Aorta (tissue), 5 donors: ENCODE data around the gene MYOF. TPM values are rescaled to one million over a fixed set of nuclear protein-coding genes. Genes with fewer than 3 reads are reported as not detected.
A peak's percentile ranks its signal among the peaks of the same experiment; 100 is the strongest.

Experiments used
- ATAC-seq: fragments of 200-7000 bp; cut with Tn5 transposase; one replicate; pipeline ENCODE4 v1.9.1; 2022; ENCODE audit warnings: moderate library complexity; ENCODE audit not compliant: low FRiP score
- DNase-seq, 2 donors: peaks; one replicate each; pipeline ENCODE4 v3.0.0-alpha.2; 2020
- H3K27ac ChIP-seq, 2 donors: one replicate each; pipeline ENCODE4 v1.5.1; 2013; ENCODE audit warnings: low read length in 2 of 2, mild to moderate bottlenecking in 2 of 2, moderate library complexity in 2 of 2, control low read depth in 1 of 2, inconsistent platforms in 1 of 2, low read depth in 1 of 2
- H3K27me3 ChIP-seq, 2 donors: one replicate each; pipeline ENCODE4 v1.6.1; 2013; ENCODE audit warnings: control low read depth in 1 of 2, low read length in 1 of 2, mild to moderate bottlenecking in 1 of 2, moderate library complexity in 1 of 2; ENCODE audit not compliant: insufficient read depth in 2 of 2, control insufficient read depth in 1 of 2
- H3K36me3 ChIP-seq, 2 donors: one replicate each; pipeline ENCODE4 v1.6.1; 2013; ENCODE audit warnings: control low read depth in 1 of 2, low read length in 1 of 2, mild to moderate bottlenecking in 1 of 2; ENCODE audit not compliant: insufficient read depth in 2 of 2, control insufficient read depth in 1 of 2
- H3K4me1 ChIP-seq, 2 donors: one replicate each; pipeline ENCODE4 v1.6.1; 2013; ENCODE audit warnings: low read length in 2 of 2, control low read depth in 1 of 2, mild to moderate bottlenecking in 1 of 2, moderate library complexity in 1 of 2; ENCODE audit not compliant: insufficient read depth in 2 of 2, control insufficient read depth in 1 of 2
- H3K4me3 ChIP-seq, 2 donors: one replicate each; pipeline ENCODE4 v1.5.1; 2013; ENCODE audit warnings: low read length in 2 of 2, control low read depth in 1 of 2, mild to moderate bottlenecking in 1 of 2
- H3K9me3 ChIP-seq: one replicate; pipeline ENCODE4 v1.6.1; 2013; ENCODE audit warnings: mild to moderate bottlenecking, low read length; ENCODE audit not compliant: control insufficient read depth
- WGBS, 2 donors: extraction: QIAGEN DNeasy Blood & Tissue Kit; methylation state at CpG; one replicate each; pipeline ENCODE4 v1.1.7; 2013; 5-methylcytosine and 5-hydroxymethylcytosine counted together
- intact Hi-C, 2 donors: fragments of 100-400 bp; cut with DNase I; formaldehyde crosslinking; loops; one replicate each; pipeline versions ENCODE4 v1.14.2 to v1.15.0; 2022
- polyA plus RNA-seq, 2 donors: library from polyadenylated mRNA; stranded (reverse); fragments of 200-250 nt; gene quantifications; one replicate each; pipeline ENCODE4 v1.2.3, GENCODE V29; 2013
- total RNA-seq, 2 donors: library from RNA; stranded (reverse); fragmentation: NEBNext Ultra II Directional; extraction: Animal tissue kit (Norgen Biotek cat#: 25700); gene quantifications; one replicate each; pipeline ENCODE4 v1.2.1, GENCODE V29; 2021
- donor health status: healthy with polysubstance abuse.
- donor health status: Bipolar disorder and iron deficiency.
- donor health status: DM: no; HTN: no; CAD: no.
- donor health status: DM: no; HTN: no; CAD: no.
- donor health status: DM: yes; HTN: yes; CAD: no.

MYOF gene
- total and polyA plus RNA-seq, 4 donors: 13.4 to 242 (median 126) TPM

- Histone ChIP-seq H3K27ac (no peak overlapping the region), H3K4me1 (no peaks in the 10 kb centered on the region), H3K27me3 (no peaks in the 10 kb centered on the region), H3K4me3 (no peak overlapping the region), H3K9me3 (no peaks in the 10 kb centered on the region), H3K36me3 (no peaks in the 10 kb centered on the region)
- WGBS, 2 donors: 86 to 91% methylated on average over 2 of the region's 2 CpGs
- no peak for DNase-seq
- no peak for ATAC-seq
- intact Hi-C loops: no loop called here
Measured at GRCh38 chr10:93491602-93492121, 9.5 kb upstream of the MYOF start.

GRCh38 chr10:93488956-93489528 lies 6.9 kb upstream of the MYOF start:
- no peaks in the 10 kb centered on the region for H3K36me3 ChIP-seq
- no peaks in the 10 kb centered on the region for H3K9me3 ChIP-seq
- H3K4me1 ChIP-seq: no peaks in the 10 kb centered on the region
- ATAC-seq: no peak
- intact Hi-C loops: no loop called here
- H3K27me3 ChIP-seq: no peaks in the 10 kb centered on the region
- H3K4me3 ChIP-seq: no peak overlapping the region
- 91 to 93% methylated on average over 4 of the region's 4 CpGs for WGBS, 2 donors
- DNase-seq: no peak
- no peak overlapping the region for H3K27ac ChIP-seq

GRCh38 chr10:93485690-93486089 lies 3.6 kb upstream of the MYOF start:
- DNase-seq: no peak
- no peak for ATAC-seq
- H3K9me3 ChIP-seq: no peaks in the 10 kb centered on the region
- H3K4me3 ChIP-seq: no peak overlapping the region
- no peaks in the 10 kb centered on the region for H3K4me1 ChIP-seq
- no peaks in the 10 kb centered on the region for H3K36me3 ChIP-seq
- WGBS, 2 donors: 42 to 64% methylated on average over 1 of the region's 1 CpG
- no peak overlapping the region for H3K27ac ChIP-seq
- intact Hi-C loops: no loop called here
- no peaks in the 10 kb centered on the region for H3K27me3 ChIP-seq

GRCh38 chr10:93481637-93482144 lies 443 bp downstream of the MYOF start:
- intact Hi-C loops: loop anchor here (1.0 to 5.0 kb wide), 5 partner anchors 44 to 105 kb away; no protein-coding TSS in a partner anchor
- ATAC-seq: peak; percentile 33

GRCh38 chr10:93478873-93479272 lies 3.3 kb downstream of the MYOF start:
- H3K9me3 ChIP-seq: no peaks in the 10 kb centered on the region
- intact Hi-C loops: loop anchor here in 1 of 2 donors (2.0 kb wide), 1 partner anchor 14 kb away; no protein-coding TSS in a partner anchor
- no peak for DNase-seq
- no peak for ATAC-seq
- H3K27ac ChIP-seq: no peak overlapping the region
- H3K4me1 ChIP-seq: peaks cover 0 to 10% of the 10 kb centered on the region in 2 donors
- 80 to 82% methylated on average over 6 of the region's 6 CpGs for WGBS, 2 donors
- no peak overlapping the region for H3K4me3 ChIP-seq
- H3K36me3 ChIP-seq: no peaks in the 10 kb centered on the region
- H3K27me3 ChIP-seq: no peaks in the 10 kb centered on the region

More at GRCh38 chr10:93481637-93482144, 443 bp downstream of the MYOF start:
- H3K36me3 ChIP-seq: no peaks in the 10 kb centered on the region
- no peaks in the 10 kb centered on the region for H3K27me3 ChIP-seq
- H3K4me1 ChIP-seq: peaks cover 0 to 4% of the 10 kb centered on the region in 2 donors
- 1 to 3% methylated on average over 7 of the region's 7 CpGs for WGBS, 2 donors
- H3K27ac ChIP-seq: peak overlapping the region; percentile 84 to 98
- peak overlapping the region; percentile 87 to 99 for H3K4me3 ChIP-seq
- DNase-seq: no peak
- no peaks in the 10 kb centered on the region for H3K9me3 ChIP-seq

GRCh38 chr10:93476756-93477155 lies 5.4 kb downstream of the MYOF start:
- Histone ChIP-seq H3K4me1 (peaks cover 0 to 12% of the 10 kb centered on the region in 2 donors), H3K27me3 (no peaks in the 10 kb centered on the region), H3K4me3 (no peak overlapping the region), H3K27ac (no peak overlapping the region), H3K36me3 (no peaks in the 10 kb centered on the region), H3K9me3 (no peaks in the 10 kb centered on the region)
- ATAC-seq: no peak
- WGBS, 2 donors: 88 to 90% methylated on average over 2 of the region's 2 CpGs
- DNase-seq: no peak
- intact Hi-C loops: no loop called here

- intact Hi-C loops: no loop called here
- Histone ChIP-seq H3K27me3 (no peaks in the 10 kb centered on the region), H3K4me1 (peaks cover 0 to 12% of the 10 kb centered on the region in 2 donors), H3K4me3 (no peak overlapping the region), H3K36me3 (no peaks in the 10 kb centered on the region), H3K9me3 (no peaks in the 10 kb centered on the region), H3K27ac (no peak overlapping the region)
- no peak for DNase-seq
- no peak for ATAC-seq
- WGBS, 2 donors: 80 to 85% methylated on average over 2 of the region's 2 CpGs
Measured at GRCh38 chr10:93475871-93476270, 6.3 kb downstream of the MYOF start.

- H3K36me3 ChIP-seq: no peaks in the 10 kb centered on the region
- H3K9me3 ChIP-seq: no peaks in the 10 kb centered on the region
- H3K27me3 ChIP-seq: no peaks in the 10 kb centered on the region
- H3K4me1 ChIP-seq: peaks cover 0 to 12% of the 10 kb centered on the region in 2 donors
- WGBS, 2 donors: 58 to 62% methylated on average over 2 of the region's 2 CpGs
- no peak overlapping the region for H3K27ac ChIP-seq
- intact Hi-C loops: no loop called here
- no peak overlapping the region for H3K4me3 ChIP-seq
- no peak for DNase-seq
- no peak for ATAC-seq
Measured at GRCh38 chr10:93475227-93475626, 6.9 kb downstream of the MYOF start.
